ENCODE measurements around the gene DNHD1. TPM values are rescaled to one million over a fixed set of nuclear protein-coding genes. Genes with fewer than 3 reads are reported as not detected.

The DNHD1 gene
- total and polyA plus RNA-seq, 2 experiments from 2014 or later, result 3.6 to 9.6 TPM

- TF ChIP-seq ZNF462 (CRISPR knock-in tag; IDR thresholded peaks at IDR 0.05), result no peak
These were observed 15.2 kb upstream of the DNHD1 start (continued) for GRCh38 chr11:6481924-6482275.

- H3K36me3 ChIP-seq (ENCODE audit: insufficient read depth), result peaks cover 37% of the 10 kb centered on the region
- H2AFZ ChIP-seq, result no peak overlapping the region
- peak overlapping the region; percentile 95 for H3K4me3 ChIP-seq
- H3K79me2 ChIP-seq (replicated peaks; ENCODE audit: insufficient read depth), result peaks cover 49% of the 10 kb centered on the region
- no peaks in the 10 kb centered on the region for H3K27me3 ChIP-seq (ENCODE audit: insufficient read depth)
- peak overlapping the region; percentile 93; the same call in 1 of the 2 replicates for H3K27ac ChIP-seq (ENCODE audit: low read depth)
- H3K4me1 Mint-ChIP-seq, result peaks cover 12% of the 10 kb centered on the region
- DNase-seq (ENCODE audit: low spot score) (no peak), ATAC-seq (no peak)
- H3K36me3 Mint-ChIP-seq (ENCODE audit: low read depth), result peaks cover 39% of the 10 kb centered on the region
- peak overlapping the region; percentile 82 for H3K27ac Mint-ChIP-seq
- H3K9me3 Mint-ChIP-seq, result no peaks in the 10 kb centered on the region; the same call in 2 of the 3 replicates
- no peaks in the 10 kb centered on the region for H3K9me2 ChIP-seq (ENCODE audit: insufficient read depth)
- peaks cover 14% of the 10 kb centered on the region for H4K20me1 ChIP-seq (replicated peaks; ENCODE audit: insufficient read depth)
- peaks cover 9% of the 10 kb centered on the region for H3K27me3 Mint-ChIP-seq (ENCODE audit: insufficient read depth, low read depth, poor library complexity)
- H3F3A ChIP-seq (replicated peaks; ENCODE audit: low read depth), result peaks cover 13% of the 10 kb centered on the region; the same call in 1 of the 2 replicates
- H3K4me3 Mint-ChIP-seq, result peak overlapping the region; percentile 99
- H3K4me1 ChIP-seq (ENCODE audit: insufficient read depth), result 0 out of 2 replicates have a peak, but pooled peaks cover 6% of the 10 kb centered on the region
- peak overlapping the region; percentile 97 for H3K4me2 ChIP-seq
- TF ChIP-seq EZH2 (IDR thresholded peaks at IDR 0.05; ENCODE audit: low read depth, unreplicated experiment), result no peak
- TF ChIP-seq ETS1 (IDR thresholded peaks at IDR 0.05), result no peak
- no peak for TF ChIP-seq JUNB (IDR thresholded peaks at IDR 0.05; ENCODE audit: unreplicated experiment)
- no peak for TF ChIP-seq REST (IDR thresholded peaks at IDR 0.05; ENCODE audit: unreplicated experiment)
- TF ChIP-seq ZNF331 (CRISPR knock-in tag; IDR thresholded peaks at IDR 0.05; ENCODE audit: low read depth), result no peak
- no peak for TF ChIP-seq ZNF114 (CRISPR knock-in tag; IDR thresholded peaks at IDR 0.05)
- TF ChIP-seq CTCF (conservative IDR thresholded peaks at IDR 0.05; ENCODE audit: low read depth in 2 of 2), result no peak
These were observed 14.6 kb upstream of the DNHD1 start for GRCh38 chr11:6482441-6482840.
